GM19023 (cell line): ENCODE results near the gene TRAF2.

Experiments used
- ATAC-seq: cut with Tn5 transposase; IDR thresholded peaks from one replicate; pipeline ENCODE4 v1.9.1; 2021; ENCODE audit warnings: mild to moderate bottlenecking, moderate library complexity; ENCODE audit not compliant: unreplicated experiment

The TRAF2 gene

GRCh38 chr9:136958473-136958872, 72.2 kb downstream of the TRAF2 start:
- no peak for ATAC-seq

GRCh38 chr9:136958898-136959850, 72.9 kb downstream of the TRAF2 start:
- ATAC-seq, result no peak

GRCh38 chr9:136960212-136960937, 74.1 kb downstream of the TRAF2 start:
- ATAC-seq, result no peak

GRCh38 chr9:136960938-136961275, 74.6 kb downstream of the TRAF2 start:
- no peak for ATAC-seq

GRCh38 chr9:136961279-136962065, 75.2 kb downstream of the TRAF2 start:
- ATAC-seq, result no peak

GRCh38 chr9:136962163-136962562, 75.8 kb downstream of the TRAF2 start:
- no peak for ATAC-seq

- ATAC-seq, result no peak
Measured at GRCh38 chr9:136962701-136963248, 76.5 kb downstream of the TRAF2 start.

GRCh38 chr9:136963341-136963740, 77.0 kb downstream of the TRAF2 start:
- no peak for ATAC-seq

GRCh38 chr9:136963751-136964150, 77.4 kb downstream of the TRAF2 start:
- no peak for ATAC-seq

- ATAC-seq, result no peak
Measured at GRCh38 chr9:136964171-136964689, 77.9 kb downstream of the TRAF2 start.

GRCh38 chr9:136964833-136965422, 78.6 kb downstream of the TRAF2 start:
- ATAC-seq, result no peak

- no peak for ATAC-seq
Measured at GRCh38 chr9:136965771-136966484, 79.6 kb downstream of the TRAF2 start.

- ATAC-seq, result no peak
Measured at GRCh38 chr9:136968333-136969127, 82.2 kb downstream of the TRAF2 start.

GRCh38 chr9:136969150-136969549, 82.8 kb downstream of the TRAF2 start:
- ATAC-seq, result no peak

- ATAC-seq, result no peak
Measured at GRCh38 chr9:136969774-136970173, 83.5 kb downstream of the TRAF2 start.

GRCh38 chr9:136970361-136970760, 84.0 kb downstream of the TRAF2 start:
- ATAC-seq, result no peak

- no peak for ATAC-seq
Measured at GRCh38 chr9:136971746-136972145, 85.4 kb downstream of the TRAF2 start.

- ATAC-seq, result no peak
Measured at GRCh38 chr9:136972335-136972734, 86.0 kb downstream of the TRAF2 start.

GRCh38 chr9:136972743-136973142, 86.4 kb downstream of the TRAF2 start:
- ATAC-seq, result no peak
